ENCODE measurements around the gene RASAL3.

DNA sequence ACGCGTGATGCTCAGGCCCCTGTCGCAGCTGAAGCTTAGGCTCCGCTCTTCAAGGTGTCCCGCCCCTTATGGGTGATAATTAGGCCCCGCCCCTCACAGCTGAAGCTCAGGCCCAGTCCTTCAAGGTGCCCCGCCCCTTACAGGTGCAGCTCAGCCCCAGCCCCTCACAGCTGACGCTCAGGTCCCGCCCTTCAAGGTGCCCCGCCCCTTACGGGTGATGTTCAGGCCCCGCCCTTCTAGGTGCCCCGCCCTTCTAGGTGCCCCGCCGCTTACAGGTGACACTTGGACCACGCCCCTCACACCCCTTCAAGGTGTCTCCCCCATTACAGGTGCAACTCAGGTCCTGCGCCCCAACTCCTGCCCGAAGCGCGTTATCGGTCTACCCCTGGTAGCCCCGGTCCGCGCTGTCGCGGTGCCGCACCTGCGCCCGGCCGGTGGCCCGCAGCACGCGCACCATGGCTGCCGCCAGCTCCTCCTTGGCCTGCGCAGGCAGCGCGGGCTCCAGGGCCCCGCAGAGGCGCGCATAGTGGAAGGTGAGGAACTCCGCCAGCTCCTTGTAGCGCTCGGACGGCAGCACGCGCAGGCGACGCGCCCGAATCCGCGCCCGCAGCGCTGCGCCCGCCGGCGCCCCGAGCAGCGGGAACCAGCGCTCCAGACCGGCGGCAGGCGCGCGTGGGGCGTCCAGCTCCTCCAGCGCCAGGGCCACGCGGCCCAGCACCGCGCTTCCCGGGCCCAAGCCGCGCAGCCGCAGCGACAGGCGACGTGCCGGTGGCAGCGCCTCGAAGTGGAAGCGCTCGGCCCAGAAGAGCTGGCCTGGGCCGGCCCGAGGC, 7.3 kb downstream of the RASAL3 start:
- TF ChIP-seq, protein P1, sequence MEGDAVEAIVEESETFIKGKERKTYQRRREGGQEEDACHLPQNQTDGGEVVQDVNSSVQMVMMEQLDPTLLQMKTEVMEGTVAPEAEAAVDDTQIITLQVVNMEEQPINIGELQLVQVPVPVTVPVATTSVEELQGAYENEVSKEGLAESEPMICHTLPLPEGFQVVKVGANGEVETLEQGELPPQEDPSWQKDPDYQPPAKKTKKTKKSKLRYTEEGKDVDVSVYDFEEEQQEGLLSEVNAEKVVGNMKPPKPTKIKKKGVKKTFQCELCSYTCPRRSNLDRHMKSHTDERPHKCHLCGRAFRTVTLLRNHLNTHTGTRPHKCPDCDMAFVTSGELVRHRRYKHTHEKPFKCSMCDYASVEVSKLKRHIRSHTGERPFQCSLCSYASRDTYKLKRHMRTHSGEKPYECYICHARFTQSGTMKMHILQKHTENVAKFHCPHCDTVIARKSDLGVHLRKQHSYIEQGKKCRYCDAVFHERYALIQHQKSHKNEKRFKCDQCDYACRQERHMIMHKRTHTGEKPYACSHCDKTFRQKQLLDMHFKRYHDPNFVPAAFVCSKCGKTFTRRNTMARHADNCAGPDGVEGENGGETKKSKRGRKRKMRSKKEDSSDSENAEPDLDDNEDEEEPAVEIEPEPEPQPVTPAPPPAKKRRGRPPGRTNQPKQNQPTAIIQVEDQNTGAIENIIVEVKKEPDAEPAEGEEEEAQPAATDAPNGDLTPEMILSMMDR (IDR thresholded peaks at IDR 0.05): no peak
- TF ChIP-seq POLR2A (IDR thresholded peaks at IDR 0.05): no peak
- TF ChIP-seq POLR2AphosphoS5 (IDR thresholded peaks at IDR 0.05): no peak

All from upper lobe of left lung (tissue), 4 donors.